Spinal cord (tissue), 10 donors: ENCODE data around the gene USF3. TPM values are rescaled to one million over a fixed set of nuclear protein-coding genes. Genes with fewer than 3 reads are reported as not detected.
"Not testable (repeated sequence)": the region's sequence is repeated elsewhere in the genome, so short reads cannot be mapped to it uniquely, and the experiment has no call there.

Experiments
- DNase-seq, 6 donors: peaks; one replicate each; pipeline versions ENCODE4 v3.0.0 to v3.0.0-alpha.2; 2013 to 2015; ENCODE audit warnings: low spot score in 6 of 6, low read depth in 4 of 6
- H3K27ac ChIP-seq: one replicate; pipeline ENCODE4 v1.5.1; 2013; ENCODE audit warnings: low read depth, low read length, control low read depth
- H3K27me3 ChIP-seq: one replicate; pipeline ENCODE4 v1.6.1; 2013; ENCODE audit warnings: low read length; ENCODE audit not compliant: control insufficient read depth, insufficient read depth
- H3K36me3 ChIP-seq: one replicate; pipeline ENCODE4 v1.6.1; 2013; ENCODE audit warnings: low read length; ENCODE audit not compliant: control insufficient read depth, insufficient read depth
- H3K4me1 ChIP-seq: one replicate; pipeline ENCODE4 v1.6.1; 2013; ENCODE audit warnings: low read length; ENCODE audit not compliant: control insufficient read depth, insufficient read depth
- H3K4me3 ChIP-seq: one replicate; pipeline ENCODE4 v1.5.1; 2013; ENCODE audit warnings: low read depth, low read length, control low read depth
- H3K9me3 ChIP-seq: one replicate; pipeline ENCODE4 v1.6.1; 2013; ENCODE audit warnings: low read length; ENCODE audit not compliant: control insufficient read depth, insufficient read depth
- WGBS: methylation state at CpG from one replicate; pipeline ENCODE4 v1.1.5; 2013; ENCODE audit warnings: missing lambda C conversion rate; ENCODE audit not compliant: insufficient coverage; 5-methylcytosine and 5-hydroxymethylcytosine counted together
- polyA plus RNA-seq, 2 donors: library from polyadenylated mRNA; unstranded; fragments of 120-200 nt; gene quantifications; one replicate each; pipeline ENCODE4 v1.2.1, GENCODE V29; 2013; ENCODE audit not compliant: insufficient read length in 2 of 2
- total RNA-seq, 2 donors: library from RNA; depleted of rRNA in 1 of 2; stranded (reverse); fragments of 120-200 nt in 1 of 2; fragments of >200 nt in 1 of 2; gene quantifications; one replicate each; pipeline versions ENCODE4 v1.2.3 to v1.2.4, GENCODE V29; 2013 to 2014
- donor health status: healthy.

The USF3 gene
- total and polyA plus RNA-seq, 4 donors = 13.5 to 26.3 (median 15.2) TPM

GRCh38 chr3:113638910-113639309 lies 57.5 kb downstream of the USF3 start:
- Histone ChIP-seq H3K36me3 (no peaks in the 10 kb centered on the region), H3K27me3 (no peaks in the 10 kb centered on the region), H3K9me3 (no peaks in the 10 kb centered on the region), H3K27ac (no peak overlapping the region), H3K4me3 (no peak overlapping the region), H3K4me1 (no peaks in the 10 kb centered on the region)
- WGBS = no CpG with 5 or more reads among the region's 3 CpGs
- DNase-seq = no peak

DNA sequence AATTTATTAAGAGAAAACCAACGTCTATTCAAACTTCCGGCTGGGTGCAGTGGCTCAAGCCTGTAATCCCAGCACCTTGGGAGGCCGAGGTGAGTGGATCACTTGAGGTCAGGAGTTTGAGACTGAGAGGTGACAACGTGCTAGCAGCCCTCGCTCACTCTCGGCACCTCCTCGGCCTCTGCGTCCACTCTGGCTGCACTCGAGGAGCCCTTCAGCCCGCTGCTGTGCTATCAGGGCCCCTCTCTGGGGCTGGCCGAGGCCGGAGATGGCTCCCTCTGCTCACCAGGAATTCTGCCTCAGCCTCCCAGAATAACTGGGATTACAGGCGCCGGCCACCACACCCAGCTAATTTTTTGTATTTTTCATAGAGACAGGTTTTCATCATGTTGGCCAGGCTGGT lies 58.7 kb downstream of the USF3 start:
- Histone ChIP-seq H3K4me3 (no peak overlapping the region), H3K9me3 (no peaks in the 10 kb centered on the region), H3K27me3 (no peaks in the 10 kb centered on the region), H3K36me3 (no peaks in the 10 kb centered on the region), H3K27ac (no peak overlapping the region), H3K4me1 (no peaks in the 10 kb centered on the region)
- DNase-seq = no peak
- 97% methylated on average over 11 of the region's 14 CpGs for WGBS

GRCh38 chr3:113636034-113636433 lies 60.4 kb downstream of the USF3 start:
- WGBS = 83% methylated on average over 1 of the region's 7 CpGs
- H3K36me3 ChIP-seq, H3K4me3 ChIP-seq, H3K27me3 ChIP-seq, H3K9me3 ChIP-seq, H3K4me1 ChIP-seq, DNase-seq, H3K27ac ChIP-seq: not testable (repeated sequence)

DNA sequence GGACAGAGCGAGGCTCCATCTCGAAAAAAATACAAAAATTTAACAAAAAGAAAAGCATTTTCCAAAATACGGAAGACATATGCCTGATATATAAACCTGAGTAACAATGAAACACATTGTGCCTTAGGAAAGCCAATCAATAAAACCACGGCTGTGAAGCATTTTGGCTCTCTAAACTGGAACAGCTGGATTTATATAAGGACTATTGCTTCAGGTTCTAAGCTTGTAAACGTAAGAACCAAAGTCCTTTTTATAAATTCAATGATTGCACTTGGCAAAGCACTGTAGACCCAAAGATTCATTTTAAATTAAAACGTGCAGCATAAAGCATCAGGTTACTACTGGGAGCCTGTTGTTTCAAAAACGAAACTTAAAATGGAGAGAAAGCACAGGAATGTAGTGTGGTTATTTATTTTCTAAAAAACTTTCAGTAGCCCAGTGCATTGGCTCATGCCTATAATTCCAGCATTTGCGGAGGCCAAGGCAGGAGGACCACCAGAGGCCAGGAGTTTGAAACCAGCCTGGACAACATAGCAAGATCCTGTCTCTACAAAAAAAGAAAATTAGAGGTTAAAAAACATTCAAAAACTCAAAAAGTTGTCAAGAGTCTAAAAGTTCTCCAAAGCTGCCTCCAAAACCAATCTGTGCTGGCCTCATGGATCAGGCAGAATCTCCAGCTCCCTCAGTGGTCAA lies 61.5 kb downstream of the USF3 start:
- Histone ChIP-seq H3K4me1 (no peaks in the 10 kb centered on the region), H3K4me3 (no peak overlapping the region), H3K36me3 (no peaks in the 10 kb centered on the region), H3K9me3 (no peaks in the 10 kb centered on the region), H3K27ac (no peak overlapping the region), H3K27me3 (no peaks in the 10 kb centered on the region)
- 97% methylated on average over 5 of the region's 8 CpGs for WGBS
- DNase-seq = no peak

DNA sequence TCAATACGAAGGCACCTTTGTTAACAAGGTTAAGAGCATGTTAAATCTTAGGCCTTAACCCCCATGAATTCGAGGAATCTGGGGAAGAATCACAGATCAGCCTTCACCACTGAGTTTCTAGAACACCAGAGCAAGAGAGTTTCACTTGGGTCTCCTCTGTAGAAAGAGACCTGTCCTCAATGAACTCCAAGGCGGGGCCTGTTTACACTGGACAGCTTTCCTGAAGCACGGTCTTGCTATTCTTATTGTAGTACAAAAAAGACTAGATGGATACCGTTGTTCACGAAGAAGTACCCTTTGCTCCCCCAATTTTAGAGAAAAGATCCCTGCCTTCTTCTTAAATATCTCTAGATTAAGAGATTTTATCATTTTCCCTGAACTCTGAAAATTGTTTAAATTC lies 64.9 kb downstream of the USF3 start:
- no peak for DNase-seq
- Histone ChIP-seq H3K9me3 (no peaks in the 10 kb centered on the region), H3K4me3 (no peak overlapping the region), H3K27ac (no peak overlapping the region), H3K36me3 (no peaks in the 10 kb centered on the region), H3K27me3 (no peaks in the 10 kb centered on the region), H3K4me1 (no peaks in the 10 kb centered on the region)
- 100% methylated on average over 1 of the region's 6 CpGs for WGBS

GRCh38 chr3:113630956-113631542 lies 65.4 kb downstream of the USF3 start:
- no peaks in the 10 kb centered on the region for H3K36me3 ChIP-seq
- WGBS = 87% methylated on average over 3 of the region's 3 CpGs
- no peaks in the 10 kb centered on the region for H3K4me1 ChIP-seq
- H3K9me3 ChIP-seq = no peaks in the 10 kb centered on the region
- peak overlapping the region; percentile 29 for H3K27ac ChIP-seq
- H3K27me3 ChIP-seq = no peaks in the 10 kb centered on the region
- no peak for DNase-seq
- no peak overlapping the region for H3K4me3 ChIP-seq

GRCh38 chr3:113629584-113630421 lies 66.6 kb downstream of the USF3 start:
- H3K9me3 ChIP-seq = no peaks in the 10 kb centered on the region
- no peaks in the 10 kb centered on the region for H3K4me1 ChIP-seq
- peak overlapping the region; percentile 54 for H3K27ac ChIP-seq
- WGBS = 54% methylated on average over 8 of the region's 16 CpGs
- H3K4me3 ChIP-seq = no peak overlapping the region
- no peaks in the 10 kb centered on the region for H3K27me3 ChIP-seq
- peak in 1 of 6 donors; percentile 55 for DNase-seq
- no peaks in the 10 kb centered on the region for H3K36me3 ChIP-seq

DNA sequence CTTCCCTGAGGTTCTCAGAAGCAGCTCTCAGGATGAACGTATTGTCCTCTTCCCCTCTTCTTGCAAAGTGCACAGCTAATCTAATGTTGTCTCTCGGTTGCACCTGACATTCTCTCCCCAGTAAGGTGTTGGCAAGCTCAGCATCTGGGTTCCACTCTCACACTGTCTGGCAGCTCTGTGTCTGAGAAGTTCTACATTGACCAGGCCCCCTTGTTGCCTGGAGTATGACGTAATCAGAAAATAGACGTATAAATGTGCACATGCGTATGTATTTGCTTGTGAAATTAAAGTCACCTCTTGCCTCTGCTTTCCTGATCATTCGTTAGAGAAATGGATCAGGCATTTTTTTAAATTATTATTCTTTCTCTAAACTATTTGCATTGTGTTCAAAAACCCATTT lies 67.7 kb downstream of the USF3 start:
- no peaks in the 10 kb centered on the region for H3K27me3 ChIP-seq
- no peaks in the 10 kb centered on the region for H3K36me3 ChIP-seq
- 100% methylated on average over 2 of the region's 6 CpGs for WGBS
- no peak overlapping the region for H3K4me3 ChIP-seq
- DNase-seq = no peak
- H3K4me1 ChIP-seq = no peaks in the 10 kb centered on the region
- no peak overlapping the region for H3K27ac ChIP-seq
- no peaks in the 10 kb centered on the region for H3K9me3 ChIP-seq

- DNase-seq = no peak
- H3K27me3 ChIP-seq = no peaks in the 10 kb centered on the region
- peaks cover 2% of the 10 kb centered on the region for H3K36me3 ChIP-seq
- H3K27ac ChIP-seq = no peak overlapping the region
- peaks cover 2% of the 10 kb centered on the region for H3K4me1 ChIP-seq
- 94% methylated on average over 2 of the region's 2 CpGs for WGBS
- no peak overlapping the region for H3K4me3 ChIP-seq
- no peaks in the 10 kb centered on the region for H3K9me3 ChIP-seq
Observed at GRCh38 chr3:113628316-113628715, 68.1 kb downstream of the USF3 start.
